Right atrium auricular region (tissue), 2 donors: Measurements from ENCODE around the gene MAP3K8. TPM values are rescaled to one million over a fixed set of nuclear protein-coding genes. Genes with fewer than 3 reads are reported as not detected.
A peak's percentile ranks its signal among the peaks of the same experiment; 100 is the strongest.

Experiments
- DNase-seq: peaks from one replicate; pipeline ENCODE4 v3.0.0-alpha.2; 2019; ENCODE audit warnings: low spot score
- H3K27ac ChIP-seq, 2 donors: fragments of 200-600 bp; sonication (generic); 1 replicate in 1 of 2; 2 replicates in 1 of 2; pipeline ENCODE4 v1.5.1; 2016 to 2019
- H3K27me3 ChIP-seq, 2 donors: fragments of 200-600 bp; sonication (generic); one replicate each; pipeline versions ENCODE4 v1.5.1 to v1.6.0; 2017 to 2019
- H3K36me3 ChIP-seq: fragments of 200-600 bp; sonication (generic); one replicate; pipeline ENCODE4 v1.5.1; 2016
- H3K4me1 ChIP-seq, 2 donors: fragments of 200-600 bp; sonication (generic); one replicate each; pipeline versions ENCODE4 v1.5.1 to v1.6.0; 2017 to 2019
- H3K4me3 ChIP-seq, 2 donors: fragments of 200-600 bp; sonication (generic); 1 replicate in 1 of 2; 2 replicates in 1 of 2; pipeline ENCODE4 v1.5.1; 2017 to 2019; ENCODE audit warnings: mild to moderate bottlenecking in 1 of 2, moderate library complexity in 1 of 2
- H3K9me3 ChIP-seq, 2 donors: fragments of 200-600 bp; sonication (generic); one replicate each; pipeline ENCODE4 v1.5.1; 2019
- CTCF ChIP-seq, 2 donors: fragments of 200-600 bp; sonication (generic); IDR thresholded peaks; one replicate each; pipeline ENCODE4 v1.5.1; 2019; ENCODE audit warnings: antibody characterized with exemption in 2 of 2
- total RNA-seq, 2 donors: library from RNA; depleted of rRNA; stranded (reverse); fragments of >200 nt; gene quantifications; one replicate each; pipeline ENCODE4 v1.1.0, GENCODE V29; 2016

MAP3K8 gene
- 10 to 100 TPM; 10.6 to 18.9 TPM for total RNA-seq

- no peak for TF ChIP-seq CTCF (IDR thresholded peaks at IDR 0.05)
- peak within 1 kb of the TSS; percentile 87 to 97 for H3K4me3 ChIP-seq
- no peaks in the 10 kb centered on the region for H3K27me3 ChIP-seq
- peak; percentile 94 for DNase-seq
- H3K9me3 ChIP-seq: no peaks in the 10 kb centered on the region
- peaks cover 3% of the 10 kb centered on the region for H3K36me3 ChIP-seq
- peak within 1 kb of the TSS; percentile 99 for H3K27ac ChIP-seq
- peaks cover 0 to 61% of the 10 kb centered on the region in 2 donors for H3K4me1 ChIP-seq
These were observed at the start of gene MAP3K8 for GRCh38 chr10:30433730-30434272. Gene MAP3K8, plus strand, starts transcription at chr10:30434184. Its CDS starts 4,755 bp downstream, at chr10:30438939.

GRCh38 chr10:30384701-30385201 lies 49.2 kb upstream of the MAP3K8 start:
- no peak overlapping the region for H3K4me3 ChIP-seq
- peaks cover 0 to 9% of the 10 kb centered on the region in 2 donors for H3K4me1 ChIP-seq
- H3K36me3 ChIP-seq: no peaks in the 10 kb centered on the region
- no peak overlapping the region for H3K27ac ChIP-seq
- peak in 1 of 2 donors; percentile 61 for TF ChIP-seq CTCF (IDR thresholded peaks at IDR 0.05)
- no peaks in the 10 kb centered on the region for H3K27me3 ChIP-seq
- no peaks in the 10 kb centered on the region for H3K9me3 ChIP-seq
- no peak for DNase-seq

- TF ChIP-seq CTCF (IDR thresholded peaks at IDR 0.05): no peak
- Histone ChIP-seq H3K4me3 (no peak overlapping the region), H3K9me3 (no peaks in the 10 kb centered on the region), H3K36me3 (no peaks in the 10 kb centered on the region), H3K27ac (no peak overlapping the region), H3K4me1 (peaks cover 0 to 9% of the 10 kb centered on the region in 2 donors), H3K27me3 (no peaks in the 10 kb centered on the region)
- DNase-seq: no peak
These were observed 47.0 kb upstream of the MAP3K8 start for GRCh38 chr10:30386801-30387588.

GRCh38 chr10:30387646-30388243 lies 46.2 kb upstream of the MAP3K8 start:
- Histone ChIP-seq H3K4me1 (peaks cover 0 to 12% of the 10 kb centered on the region in 2 donors), H3K36me3 (no peaks in the 10 kb centered on the region), H3K27ac (no peak overlapping the region), H3K4me3 (no peak overlapping the region), H3K27me3 (no peaks in the 10 kb centered on the region), H3K9me3 (no peaks in the 10 kb centered on the region)
- no peak for DNase-seq
- no peak for TF ChIP-seq CTCF (IDR thresholded peaks at IDR 0.05)

GRCh38 chr10:30389543-30389942 lies 44.4 kb upstream of the MAP3K8 start:
- no peaks in the 10 kb centered on the region for H3K36me3 ChIP-seq
- H3K27ac ChIP-seq: no peak overlapping the region
- H3K4me3 ChIP-seq: no peak overlapping the region
- H3K9me3 ChIP-seq: no peaks in the 10 kb centered on the region
- peaks cover 0 to 11% of the 10 kb centered on the region in 2 donors for H3K4me1 ChIP-seq
- TF ChIP-seq CTCF (IDR thresholded peaks at IDR 0.05): no peak
- no peak for DNase-seq
- H3K27me3 ChIP-seq: no peaks in the 10 kb centered on the region
